H1 (cell line): Measurements from ENCODE around the gene TWNK. TPM values are rescaled to one million over a fixed set of nuclear protein-coding genes. Genes with fewer than 3 reads are reported as not detected.

Experiments
- CTCF ChIA-PET: fragments of 300-600 bp; sonication (Branson Sonifier 250); formaldehyde crosslinking; loops from one replicate; lab custom pipeline; 2021; ENCODE audit not compliant: partially characterized antibody; lab: Charles Lee
- POLR2A ChIA-PET: fragments of 300-600 bp; sonication (Branson Sonifier 250); formaldehyde crosslinking; loops from one replicate; lab custom pipeline; 2021; ENCODE audit warnings: inconsistent platforms; ENCODE audit not compliant: partially characterized antibody; lab: Charles Lee
- DNase-seq, 2 experiments: peaks; one replicate each; pipeline versions ENCODE4 v3.0.0 to v3.0.0-alpha.2; 2010 to 2022; ENCODE audit warnings: low spot score in 2 of 2, low read depth in 1 of 2, mixed read lengths in 1 of 2
- FAIRE-seq: peaks from 2 replicates; lab custom pipeline; 2011; peaks lifted over from hg19 to GRCh38; lab: Jason Lieb, UNC
- H2AFZ ChIP-seq: 2 replicates; pipeline ENCODE4 v1.8.1; 2012; ENCODE audit warnings: low read length, inconsistent platforms
- H2AK5ac ChIP-seq: 2 replicates; pipeline ENCODE4 v1.6.1; 2013; ENCODE audit warnings: low read depth, low read length
- H2BK120ac ChIP-seq: replicated peaks from 2 replicates; pipeline ENCODE3; 2013; ENCODE audit warnings: low read depth, low read length, inconsistent platforms
- H2BK12ac ChIP-seq: 2 replicates; pipeline ENCODE4 v1.6.1; 2013; ENCODE audit warnings: low read depth, low read length
- H2BK15ac ChIP-seq: 2 replicates; pipeline ENCODE4 v1.6.1; 2013; ENCODE audit warnings: low read length
- H2BK20ac ChIP-seq: 2 replicates; pipeline ENCODE4 v1.6.1; 2013; ENCODE audit warnings: low read length
- H2BK5ac ChIP-seq: 2 replicates; pipeline ENCODE4 v1.6.1; 2013; ENCODE audit warnings: low read depth, low read length
- H3K14ac ChIP-seq: 2 replicates; pipeline ENCODE4 v1.6.1; 2013; ENCODE audit warnings: inconsistent platforms; ENCODE audit not compliant: insufficient read length
- H3K18ac ChIP-seq: 2 replicates; pipeline ENCODE4 v1.6.1; 2013; ENCODE audit warnings: low read length; ENCODE audit errors: extremely low read depth
- H3K23ac ChIP-seq: 2 replicates; pipeline ENCODE4 v1.6.1; 2013; ENCODE audit warnings: inconsistent platforms; ENCODE audit not compliant: insufficient read length
- H3K23me2 ChIP-seq: 2 replicates; pipeline ENCODE4 v1.6.1; 2013; ENCODE audit warnings: low read depth, low read length
- H3K27ac ChIP-seq: 2 replicates; pipeline ENCODE4 v1.6.1; 2011; ENCODE audit warnings: low read depth, low read length, inconsistent platforms
- H3K27me3 ChIP-seq, 4 experiments: replicated peaks in 1 of 4; 1 replicate in 1 of 4; 2 replicates in 3 of 4; pipeline versions ENCODE4 v1.6.1 to v1.8.1; 2011 to 2013; ENCODE audit warnings: low read length in 3 of 4, mild to moderate bottlenecking in 3 of 4, inconsistent platforms in 2 of 4, mixed read lengths in 2 of 4, moderate library complexity in 1 of 4; ENCODE audit not compliant: control insufficient read depth in 3 of 4, insufficient read depth in 3 of 4; ENCODE audit errors: extremely low read depth in 1 of 4
- H3K36me3 ChIP-seq, 4 experiments: 2 replicates each; pipeline versions ENCODE4 v1.6.1 to v1.8.1; 2011 to 2013; ENCODE audit warnings: mild to moderate bottlenecking in 4 of 4, low read length in 3 of 4, moderate library complexity in 2 of 4, control low read depth in 1 of 4, inconsistent platforms in 1 of 4; ENCODE audit not compliant: insufficient read depth in 4 of 4, control insufficient read depth in 2 of 4
- H3K4ac ChIP-seq: replicated peaks from 2 replicates; pipeline ENCODE3; 2013; ENCODE audit warnings: low read length, low read depth, mixed read lengths, inconsistent platforms; ENCODE audit not compliant: insufficient read length
- H3K4me1 ChIP-seq, 4 experiments: replicated peaks in 1 of 4; 1 replicate in 1 of 4; 2 replicates in 3 of 4; pipeline versions ENCODE4 v1.6.1 to v1.8.1; 2011 to 2013; ENCODE audit warnings: low read length in 3 of 4, inconsistent platforms in 2 of 4, mixed read lengths in 1 of 4; ENCODE audit not compliant: insufficient read depth in 4 of 4, control insufficient read depth in 3 of 4
- H3K4me2 ChIP-seq, 2 experiments: 2 replicates each; pipeline versions ENCODE4 v1.6.1 to v1.8.1; 2011 to 2013; ENCODE audit warnings: low read depth in 2 of 2, low read length in 2 of 2, control low read depth in 1 of 2, inconsistent platforms in 1 of 2, mild to moderate bottlenecking in 1 of 2; ENCODE audit not compliant: insufficient read depth in 1 of 2
- H3K4me3 ChIP-seq, 4 experiments: fragments of 200-600, 300-600 bp in 1 of 4; sonication (generic), shearing (Covaris generic), sonication (Bioruptor Twin) in 1 of 4; 2 replicates each; pipeline versions ENCODE4 v1.5.1 to v1.8.1; 2011 to 2016; ENCODE audit warnings: low read length in 4 of 4, low read depth in 3 of 4, control low read depth in 2 of 4, inconsistent platforms in 2 of 4, mild to moderate bottlenecking in 2 of 4, mixed read lengths in 1 of 4, moderate library complexity in 1 of 4; ENCODE audit not compliant: insufficient read depth in 2 of 4; ENCODE audit errors: extremely low read depth in 1 of 4
- H3K56ac ChIP-seq: replicated peaks from 2 replicates; pipeline ENCODE3; 2013; ENCODE audit warnings: low read depth, mild to moderate bottlenecking, mixed read lengths, low read length, inconsistent platforms; ENCODE audit not compliant: insufficient read length
- H3K79me1 ChIP-seq: 2 replicates; pipeline ENCODE4 v1.6.1; 2013; ENCODE audit warnings: low read depth, low read length, control low read depth
- H3K79me2 ChIP-seq, 2 experiments: 2 replicates each; pipeline versions ENCODE4 v1.6.1 to v1.8.1; 2012 to 2013; ENCODE audit warnings: low read length in 2 of 2, mild to moderate bottlenecking in 2 of 2, inconsistent platforms in 1 of 2; ENCODE audit not compliant: insufficient read depth in 2 of 2, control insufficient read depth in 1 of 2
- H3K9ac ChIP-seq, 4 experiments: replicated peaks in 1 of 4; 1 replicate in 1 of 4; 2 replicates in 3 of 4; pipeline versions ENCODE4 v1.6.1 to v1.8.1; 2011 to 2013; ENCODE audit warnings: low read depth in 3 of 4, low read length in 3 of 4, control low read depth in 2 of 4, mild to moderate bottlenecking in 2 of 4, moderate library complexity in 2 of 4, inconsistent platforms in 1 of 4; ENCODE audit errors: extremely low read depth in 1 of 4
- H3K9me3 ChIP-seq, 2 experiments: 2 replicates each; pipeline versions ENCODE4 v1.6.1 to v1.8.1; 2012 to 2013; ENCODE audit warnings: mild to moderate bottlenecking in 2 of 2, moderate library complexity in 2 of 2, control low read depth in 1 of 2, inconsistent platforms in 1 of 2, low read depth in 1 of 2, low read length in 1 of 2, mixed read lengths in 1 of 2; ENCODE audit not compliant: insufficient read depth in 2 of 2
- H4K20me1 ChIP-seq, 2 experiments: replicated peaks in 1 of 2; 2 replicates each; pipeline versions ENCODE3 to v1.8.1; 2011 to 2013; ENCODE audit warnings: inconsistent platforms in 2 of 2, low read length in 2 of 2, mild to moderate bottlenecking in 1 of 2; ENCODE audit not compliant: insufficient read depth in 2 of 2, control insufficient read depth in 1 of 2
- H4K5ac ChIP-seq: 2 replicates; pipeline ENCODE4 v1.6.1; 2013; ENCODE audit warnings: low read length, low read depth, mixed read lengths, inconsistent platforms; ENCODE audit not compliant: insufficient read length
- H4K8ac ChIP-seq: 2 replicates; pipeline ENCODE4 v1.8.0; 2013; ENCODE audit warnings: mild to moderate bottlenecking, moderate library complexity, low read length, inconsistent platforms; ENCODE audit not compliant: insufficient read depth; ENCODE audit errors: extremely low read depth
- H4K91ac ChIP-seq: replicated peaks from 2 replicates; pipeline ENCODE3; 2013; ENCODE audit warnings: low read length, mixed read lengths, inconsistent platforms; ENCODE audit not compliant: insufficient read length
- BACH1 ChIP-seq: IDR thresholded peaks from 2 replicates; pipeline ENCODE4 v1.6.1; 2012; ENCODE audit warnings: low read length, improper control_type of control experiment
- CHD1 ChIP-seq: IDR thresholded peaks from 2 replicates; pipeline ENCODE4 v1.6.1; 2012; ENCODE audit warnings: low read depth, low read length, improper control_type of control experiment
- CHD2 ChIP-seq: IDR thresholded peaks from 2 replicates; pipeline ENCODE4 v1.6.1; 2012; ENCODE audit warnings: low read length, improper control_type of control experiment
- HDAC2 ChIP-seq, 2 experiments: fragments of 300-600 bp in 1 of 2; sonication (generic) in 1 of 2; IDR thresholded peaks; 2 replicates each; pipeline ENCODE4 v1.6.1; 2011 to 2012; ENCODE audit warnings: low read depth in 2 of 2, low read length in 2 of 2, mild to moderate bottlenecking in 2 of 2, moderate library complexity in 2 of 2, borderline replicate concordance in 1 of 2, inconsistent platforms in 1 of 2
- HDAC6 ChIP-seq: IDR thresholded peaks from one replicate; pipeline ENCODE4 v1.7.1; 2012; ENCODE audit warnings: low read depth, mild to moderate bottlenecking, inconsistent platforms, low read length, moderate library complexity
- JUN ChIP-seq: IDR thresholded peaks from 2 replicates; pipeline ENCODE4 v1.6.1; 2011; ENCODE audit warnings: low read depth, mild to moderate bottlenecking, improper control_type of control experiment, low read length
- KDM4A ChIP-seq: IDR thresholded peaks from one replicate; pipeline ENCODE4 v1.7.1; 2012; ENCODE audit warnings: low read depth, mild to moderate bottlenecking, moderate library complexity, low read length, inconsistent platforms; ENCODE audit not compliant: severe bottlenecking
- RAD21 ChIP-seq, 2 experiments: IDR thresholded peaks in 1 of 2; conservative IDR thresholded peaks in 1 of 2; 2 replicates each; pipeline ENCODE4 v1.6.1; 2011; ENCODE audit warnings: low read depth in 2 of 2, low read length in 2 of 2, improper control_type of control experiment in 1 of 2, inconsistent platforms in 1 of 2, mild to moderate bottlenecking in 1 of 2, moderate library complexity in 1 of 2
- RNF2 ChIP-seq: fragments of 200-900, 300-1000 bp; sonication (generic); IDR thresholded peaks from 2 replicates; pipeline ENCODE4 v1.7.1; 2016; ENCODE audit warnings: borderline replicate concordance, low read depth, mild to moderate bottlenecking, antibody characterized with exemption, low read length; ENCODE audit not compliant: poor library complexity, severe bottlenecking; ENCODE audit errors: missing control alignments
- SIRT6 ChIP-seq: IDR thresholded peaks from one replicate; pipeline ENCODE4 v1.7.1; 2012; ENCODE audit warnings: low read length, inconsistent platforms
- SRF ChIP-seq: IDR thresholded peaks from 2 replicates; pipeline ENCODE4 v1.6.1; 2011; ENCODE audit warnings: mild to moderate bottlenecking, low read depth, low read length, moderate library complexity
- TBP ChIP-seq: IDR thresholded peaks from 2 replicates; pipeline ENCODE4 v1.6.1; 2011; ENCODE audit warnings: low read depth, low read length, improper control_type of control experiment
- ZNF274 ChIP-seq: IDR thresholded peaks from 2 replicates; pipeline ENCODE4 v1.7.0; 2012; ENCODE audit warnings: low read length, borderline replicate concordance; ENCODE audit errors: extremely low read depth
- WGBS, 2 experiments: shearing (Covaris generic) in 1 of 2; methylation state at CpG; one replicate each; pipeline versions ENCODE4 v1.1.6 to v1.1.7; 2013 to 2015; ENCODE audit warnings: low lambda C conversion rate in 2 of 2, mixed read lengths in 2 of 2, inconsistent platforms in 1 of 2, low coverage in 1 of 2, missing lambda C conversion rate in 1 of 2; ENCODE audit not compliant: insufficient replicate concordance in 2 of 2, insufficient coverage in 1 of 2, insufficient read length in 1 of 2; ENCODE audit errors: extremely low coverage in 1 of 2, missing lambda C conversion rate in 1 of 2; 5-methylcytosine and 5-hydroxymethylcytosine counted together
- polyA plus RNA-seq, 7 experiments: library from polyadenylated mRNA; depleted of rRNA in 3 of 7; stranded (reverse) in 5 of 7; unstranded in 2 of 7; fragments of >200 nt in 5 of 7; fragments of 200-250 nt in 2 of 7; gene quantifications; 1 replicate in 5 of 7; 2 replicates in 1 of 7; 4 replicates in 1 of 7; pipeline versions ENCODE4 v1.2.1 to v1.2.3, GENCODE V29; 2011 to 2013; ENCODE audit warnings: missing spikeins in 2 of 7, mixed read lengths in 2 of 7
- total RNA-seq: library from RNA; stranded (reverse); fragmentation: NEBNext Ultra II Directional; extraction: Animal tissue kit (Norgen Biotek cat#: 25700); gene quantifications from 2 replicates; pipeline ENCODE4 v1.2.1, GENCODE V29; 2021

TWNK gene
- total and polyA plus RNA-seq, 2 of the 8 experiments (the other 6 are each of a cell fraction or from before 2014, with no cell fraction given) = 15.4 to 32.5 TPM

- H3K23ac ChIP-seq = no peak overlapping the region
- H3K36me3 ChIP-seq = peaks cover 3 to 57% (median 23%) of the 10 kb centered on the region in 4 experiments; a peak in 6 of 8 replicates
- no peak overlapping the region for H2AK5ac ChIP-seq
- WGBS, 2 experiments = 90% methylated on average over 3 of the region's 3 CpGs; no CpG with 5 or more reads in 1 of the 2 experiments
- no peak overlapping the region for H3K56ac ChIP-seq
- no peak overlapping the region for H3K4me3 ChIP-seq
- no peak overlapping the region for H2BK120ac ChIP-seq
- H2BK12ac ChIP-seq = no peak overlapping the region
- H2AFZ ChIP-seq = no peak overlapping the region
- ChIA-PET CTCF (interaction anchor here (0.6 to 3.8 kb wide), 5 partner anchors 9 to 1157 kb away, joined by 3 to 17 read pairs (median 3); no protein-coding TSS in a partner anchor), POLR2A (interaction anchor here (1.5 to 2.5 kb wide), 2 partner anchors 11 to 38 kb away, joined by 3 to 6 read pairs; partner anchors contain the start of genes MRPL43 and TWNK)
- H3K27me3 ChIP-seq = no peaks in the 10 kb centered on the region
- H2BK15ac ChIP-seq = no peak overlapping the region
- no peaks in the 10 kb centered on the region for H3K9me3 ChIP-seq
- no peak overlapping the region for H3K4ac ChIP-seq
- H3K4me1 ChIP-seq = no peaks in the 10 kb centered on the region
- H3K79me1 ChIP-seq = no peaks in the 10 kb centered on the region
- no peak overlapping the region for H4K8ac ChIP-seq
- H4K20me1 ChIP-seq = no peaks in the 10 kb centered on the region
- H3K4me2 ChIP-seq = no peak overlapping the region
- H4K5ac ChIP-seq = no peak overlapping the region
- H3K23me2 ChIP-seq = no peaks in the 10 kb centered on the region
- no peaks in the 10 kb centered on the region for H3K79me2 ChIP-seq
- no peak for DNase-seq
- FAIRE-seq = no peak
- no peak overlapping the region for H3K27ac ChIP-seq
- H3K18ac ChIP-seq = no peak overlapping the region
- no peak overlapping the region for H4K91ac ChIP-seq
- H2BK20ac ChIP-seq = no peak overlapping the region
- H2BK5ac ChIP-seq = no peak overlapping the region
- H3K9ac ChIP-seq = no peak overlapping the region
- H3K14ac ChIP-seq = no peak overlapping the region
- TF ChIP-seq CHD2 (no peak), BACH1 (no peak), SRF (no peak), SIRT6 (no peak), CHD1 (no peak), RAD21 (IDR thresholded peaks at IDR 0.05 in 1 of 2, conservative IDR thresholded peaks at IDR 0.05 in 1 of 2; ENCODE audit: low read depth in 2 of 2, low read length in 2 of 2) (no peak), TBP (no peak), ZNF274 (no peak), RNF2 (no peak), HDAC6 (no peak), JUN (no peak), KDM4A (no peak), HDAC2 (IDR thresholded peaks at IDR 0.05; ENCODE audit: borderline replicate concordance in 1 of 2, low read depth in 2 of 2, low read length in 2 of 2) (no peak)
Measured at GRCh38 chr10:100948916-100949315, 38.4 kb upstream of the TWNK start.
